PC-9 (cell line): ENCODE results near the gene ERCC5.

Source experiments
- CTCF ChIP-seq: fragments of 200-600 bp; sonication (generic); conservative IDR thresholded peaks from 2 replicates; pipeline ENCODE4 v1.6.1; 2017; ENCODE audit warnings: mixed run types, antibody characterized with exemption, mild to moderate bottlenecking, moderate library complexity
- EZH2 ChIP-seq: fragments of 200-600 bp; sonication (generic); IDR thresholded peaks from 2 replicates; pipeline ENCODE4 v1.8.0; 2017; ENCODE audit warnings: antibody characterized with exemption, low read depth

GRCh38 chr13:102817241-102817640 lies 28.6 kb upstream of the ERCC5 start:
- TF ChIP-seq EZH2 (no peak), CTCF (no peak)
